HEK293 (cell line): ENCODE results near the gene PTPRN2.

Source experiments
- CTCF ChIA-PET: fragments of 350-600 bp; formaldehyde crosslinking; extraction: SDS; loops from one replicate; lab custom pipeline; 2021; ENCODE audit warnings: antibody characterized with exemption; lab: Yijun Ruan, JAX
- POLR2A ChIA-PET: fragments of 300-600 bp; formaldehyde crosslinking; extraction: SDS; loops from one replicate; lab custom pipeline; 2020; ENCODE audit warnings: antibody characterized with exemption, inconsistent platforms; lab: Yijun Ruan, JAX
- H3K27ac ChIP-seq: fragments of 200-500 bp; sonication (Bioruptor generic); 2 replicates; pipeline ENCODE4 v1.5.1; 2014; ENCODE audit warnings: low read depth, low read length, control low read depth, inconsistent platforms; ENCODE audit errors: extremely low read depth
- H3K36me3 ChIP-seq, 2 experiments: fragments of 200-500 bp in 1 of 2; sonication (Bioruptor generic) in 1 of 2; 1 replicate in 1 of 2; 2 replicates in 1 of 2; pipeline ENCODE4 v1.5.1; 2014 to 2017; ENCODE audit warnings: inconsistent platforms in 2 of 2, low read length in 2 of 2; ENCODE audit not compliant: control insufficient read depth in 2 of 2, insufficient read depth in 1 of 2
- H3K4me1 ChIP-seq: fragments of 200-500 bp; sonication (Bioruptor generic); 2 replicates; pipeline ENCODE4 v1.5.1; 2014; ENCODE audit warnings: mild to moderate bottlenecking, low read length, inconsistent platforms; ENCODE audit not compliant: control insufficient read depth, insufficient read depth
- H3K4me3 ChIP-seq: 2 replicates; pipeline ENCODE4 v1.5.1; 2011; ENCODE audit warnings: low read depth, mild to moderate bottlenecking, control low read depth, low read length, moderate library complexity
- H3K9me3 ChIP-seq: fragments of 200-500 bp; sonication (Bioruptor generic); 2 replicates; pipeline ENCODE4 v1.5.1; 2014; ENCODE audit warnings: low read depth, low read length, inconsistent platforms; ENCODE audit not compliant: control insufficient read depth, insufficient read depth
- CTCF ChIP-seq: fragments of 450-650 bp; formaldehyde crosslinking; IDR thresholded peaks from 2 replicates; pipeline ENCODE4 v1.5.1; 2016; ENCODE audit warnings: missing biosample characterization, missing genetic modification characterization
- KLF8 ChIP-seq: fragments of 450-650 bp; formaldehyde crosslinking; IDR thresholded peaks from 2 replicates; pipeline ENCODE4 v1.5.1; 2016; ENCODE audit warnings: missing biosample characterization, missing genetic modification characterization
- KLF9 ChIP-seq: fragments of 450-650 bp; formaldehyde crosslinking; IDR thresholded peaks from 2 replicates; pipeline ENCODE4 v1.5.1; 2016; ENCODE audit warnings: missing biosample characterization, missing genetic modification characterization, low read depth
- REPIN1 ChIP-seq: fragments of 450-650 bp; formaldehyde crosslinking; IDR thresholded peaks from 2 replicates; pipeline ENCODE4 v1.5.1; 2017; ENCODE audit warnings: missing biosample characterization, missing genetic modification characterization, low read depth
- ZBTB10 ChIP-seq: fragments of 450-650 bp; formaldehyde crosslinking; IDR thresholded peaks from 2 replicates; pipeline ENCODE4 v1.5.1; 2016; ENCODE audit warnings: missing biosample characterization, missing genetic modification characterization
- ZBTB26 ChIP-seq: fragments of 450-650 bp; formaldehyde crosslinking; optimal IDR thresholded peaks from 2 replicates; pipeline ENCODE3; 2016; ENCODE audit warnings: missing biosample characterization, mild to moderate bottlenecking, missing genetic modification characterization
- ZNF138 ChIP-seq: fragments of 450-650 bp; formaldehyde crosslinking; IDR thresholded peaks from 2 replicates; pipeline ENCODE4 v1.5.1; 2016; ENCODE audit warnings: missing biosample characterization, missing genetic modification characterization, borderline replicate concordance
- ZNF16 ChIP-seq: fragments of 450-650 bp; formaldehyde crosslinking; IDR thresholded peaks from 2 replicates; pipeline ENCODE4 v1.5.1; 2016; ENCODE audit warnings: low read depth, missing biosample characterization, missing genetic modification characterization
- ZNF2 ChIP-seq: fragments of 450-650 bp; formaldehyde crosslinking; IDR thresholded peaks from 2 replicates; pipeline ENCODE4 v1.5.1; 2016; ENCODE audit warnings: missing biosample characterization, missing genetic modification characterization
- ZNF341 ChIP-seq: fragments of 450-650 bp; formaldehyde crosslinking; IDR thresholded peaks from 2 replicates; pipeline ENCODE4; 2016; ENCODE audit warnings: low read depth, missing biosample characterization, missing genetic modification characterization
- ZNF394 ChIP-seq: fragments of 450-650 bp; formaldehyde crosslinking; IDR thresholded peaks from 2 replicates; pipeline ENCODE4 v1.5.1; 2016; ENCODE audit warnings: missing biosample characterization, missing genetic modification characterization, mild to moderate bottlenecking, moderate library complexity, borderline replicate concordance
- ZNF529 ChIP-seq: fragments of 450-650 bp; formaldehyde crosslinking; IDR thresholded peaks from 2 replicates; pipeline ENCODE4 v1.5.1; 2017; ENCODE audit warnings: missing genetic modification characterization, missing biosample characterization; ENCODE audit not compliant: insufficient replicate concordance
- ZNF645 ChIP-seq: fragments of 450-650 bp; formaldehyde crosslinking; IDR thresholded peaks from 2 replicates; pipeline ENCODE4; 2016; ENCODE audit warnings: missing biosample characterization, missing genetic modification characterization
- ZNF658 ChIP-seq: fragments of 450-650 bp; formaldehyde crosslinking; IDR thresholded peaks from 2 replicates; pipeline ENCODE4; 2016; ENCODE audit warnings: missing biosample characterization, missing genetic modification characterization
- TF ChIP-seq, protein P1 (sequence below): fragments of 450-650 bp; formaldehyde crosslinking; IDR thresholded peaks from 2 replicates; pipeline ENCODE4 v1.5.1; 2016; ENCODE audit warnings: missing biosample characterization, missing genetic modification characterization

Gene PTPRN2

DNA sequence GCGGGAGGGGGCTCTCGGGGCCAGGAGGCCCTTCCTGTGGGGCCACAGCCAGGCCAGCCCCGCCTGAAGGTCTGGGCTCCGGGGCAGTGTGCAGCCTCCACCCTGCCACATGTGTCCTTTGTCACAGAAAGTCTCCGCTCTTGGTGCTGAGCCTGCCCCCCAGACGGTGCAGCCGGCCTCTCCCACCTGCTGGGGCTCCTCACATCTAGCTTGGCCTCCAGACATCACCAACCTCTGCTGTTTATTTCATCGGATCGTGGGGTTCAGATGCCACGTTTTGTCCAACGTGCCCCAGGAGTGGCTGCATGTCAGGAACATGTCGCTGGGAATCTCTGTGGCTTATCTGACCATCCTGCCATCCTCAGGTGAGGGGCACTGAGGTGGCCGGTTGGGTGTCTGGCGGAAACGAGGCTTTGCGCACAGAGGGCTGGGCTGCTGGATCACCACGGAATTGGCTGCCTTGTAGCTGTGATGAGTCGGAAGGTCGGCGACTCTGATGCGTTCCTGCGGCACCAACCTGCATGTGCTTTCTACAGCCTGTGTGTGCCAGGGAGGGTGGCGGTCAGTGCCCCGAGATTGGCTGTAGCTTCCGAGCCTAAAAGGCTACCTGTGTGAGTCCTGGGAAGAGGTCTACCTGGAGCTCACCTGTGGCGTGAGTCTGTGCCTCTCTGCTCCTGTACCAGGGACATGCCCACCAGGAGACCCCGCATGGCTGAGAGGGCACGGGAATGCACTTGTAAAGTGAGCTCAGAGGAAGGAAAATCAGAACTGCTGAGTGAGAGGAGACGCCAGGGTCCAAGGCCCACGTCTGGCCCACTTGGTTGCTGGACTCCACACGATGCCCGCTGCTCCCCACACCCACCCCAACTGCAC is 934.4 kb downstream of the PTPRN2 start:
- TF ChIP-seq ZNF529 (no peak), ZBTB26 (tag by site-specific recombination) (no peak), REPIN1 (no peak), ZNF394 (tag by site-specific recombination) (no peak), CTCF (no peak), ZNF138 (tag by site-specific recombination) (no peak), ZNF658 (no peak), KLF9 (no peak), ZBTB10 (tag by site-specific recombination) (no peak), ZNF341 (tag by site-specific recombination) (no peak), ZNF16 (tag by site-specific recombination) (no peak), KLF8 (tag by site-specific recombination) (no peak), ZNF2 (tag by site-specific recombination) (no peak), ZNF645 (tag by site-specific recombination) (no peak)
- TF ChIP-seq, protein P1, sequence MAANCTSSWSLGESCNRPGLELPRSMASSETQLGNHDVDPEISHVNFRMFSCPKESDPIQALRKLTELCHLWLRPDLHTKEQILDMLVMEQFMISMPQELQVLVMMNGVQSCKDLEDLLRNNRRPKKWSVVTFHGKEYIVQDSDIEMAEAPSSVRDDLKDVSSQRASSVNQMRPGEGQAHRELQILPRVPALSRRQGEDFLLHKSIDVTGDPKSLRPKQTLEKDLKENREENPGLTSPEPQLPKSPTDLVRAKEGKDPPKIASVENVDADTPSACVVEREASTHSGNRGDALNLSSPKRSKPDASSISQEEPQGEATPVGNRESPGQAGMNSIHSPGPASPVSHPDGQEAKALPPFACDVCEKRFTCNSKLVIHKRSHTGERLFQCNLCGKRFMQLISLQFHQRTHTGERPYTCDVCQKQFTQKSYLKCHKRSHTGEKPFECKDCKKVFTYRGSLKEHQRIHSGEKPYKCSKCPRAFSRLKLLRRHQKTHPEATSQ (tag by site-specific recombination) = no peak
- TF ChIP-seq, all 188 proteins: peak for 0
- ChIA-PET CTCF (no interaction called here), POLR2A (no interaction called here)
- Histone ChIP-seq H3K36me3 (no peaks in the 10 kb centered on the region), H3K4me3 (no peak overlapping the region), H3K9me3 (no peaks in the 10 kb centered on the region), H3K27ac (no peak overlapping the region), H3K4me1 (no peaks in the 10 kb centered on the region)
